ENCODE results near the gene CTNS. TPM values are rescaled to one million over a fixed set of nuclear protein-coding genes. Genes with fewer than 3 reads are reported as not detected.

CTNS gene
- total RNA-seq (2022) = 11.8 and 15.6 TPM in 2 replicates
- percentile 49 among the genes with signal in this experiment for Bru-seq, nascent RNA
- percentile 55 among the genes with signal in this experiment for BruChase-seq, experiment 1, labeled RNA remaining after a 2-hour chase
- BruChase-seq, experiment 2, labeled RNA remaining after a 6-hour chase = percentile 62 among the genes with signal in this experiment
- long read RNA-seq, transcript CTNS-201 (12 exons, 2,866 nt) = major isoform, 10 of 20 reads
- long read RNA-seq, partial matches to known transcripts = 5 of 20 reads
- long read RNA-seq, other reads (novel, unspliced or antisense) = 5 of 20 reads

- TF ChIP-seq CTCF (IDR thresholded peaks at IDR 0.05; ENCODE audit: insufficient read depth in 1 of 2, low read depth in 1 of 2, low read length in 1 of 2, severe bottlenecking in 1 of 2, unreplicated experiment in 1 of 2) = no peak
- intact Hi-C loops (cut with micrococcal nuclease; ENCODE audit: unreplicated experiment) = loop anchor here (1.0 kb wide), 1 partner anchor 24 kb away; no protein-coding TSS in a partner anchor
- Mint-ChIP-seq H3K27me3 (ENCODE audit: insufficient read depth, unreplicated experiment) (no peaks in the 10 kb centered on the region), H3K4me3 (ENCODE audit: unreplicated experiment) (peak within 1 kb of the TSS; percentile 81), H3K36me3 (ENCODE audit: insufficient read depth, unreplicated experiment) (peaks cover 6% of the 10 kb centered on the region), H3K4me1 (ENCODE audit: low read depth, unreplicated experiment) (no peaks in the 10 kb centered on the region), H3K9me3 (ENCODE audit: unreplicated experiment) (no peaks in the 10 kb centered on the region), H3K27ac (ENCODE audit: unreplicated experiment) (peak within 1 kb of the TSS; percentile 99)
- Histone ChIP-seq H3K9me3 (no peaks in the 10 kb centered on the region), H3K4me1 (no peaks in the 10 kb centered on the region), H3K27me3 (replicated peaks; ENCODE audit: control insufficient read depth, insufficient read depth, low read length) (no peaks in the 10 kb centered on the region), H3K36me3 (ENCODE audit: control insufficient read depth, insufficient read depth, low read length) (no peaks in the 10 kb centered on the region), H3K4me3 (ENCODE audit: low read depth, low read length) (peak within 1 kb of the TSS; percentile 76)
- peak; percentile 93 to 94 for DNase-seq
- CTCF ChIA-PET = interaction anchor here (0.7 to 1.7 kb wide), 4 partner anchors 11 to 588 kb away, joined by 3 to 6 read pairs (median 4); no protein-coding TSS in a partner anchor
- POLR2A ChIA-PET = interaction anchor here (0.6 to 1.4 kb wide), 8 partner anchors 11 to 847 kb away, joined by 3 to 9 read pairs (median 6); partner anchors contain the start of genes EMC6 and TAX1BP3
- no TSS peak for BruUV-seq (replicated peaks)
Measured at GRCh38 chr17:3636154-3636907, at the start of gene CTNS, which contains the start of gene SHPK. Gene CTNS (plus strand): TSS chr17:3636760. CDS start chr17:3640207, 3,447 bp downstream. Gene SHPK (minus strand): TSS chr17:3636250. CDS start chr17:3636219, 31 bp downstream.

GRCh38 chr17:3589784-3590183, 46.8 kb upstream of the CTNS start:
- no peak overlapping the region for H3K27ac Mint-ChIP-seq (ENCODE audit: unreplicated experiment)
- ChIA-PET POLR2A (no interaction called here), CTCF (interaction anchor here (0.6 kb wide), 1 partner anchor 16 kb away, joined by 6 read pairs; no protein-coding TSS in a partner anchor)
- TF ChIP-seq CTCF (IDR thresholded peaks at IDR 0.05; ENCODE audit: insufficient read depth in 1 of 2, low read depth in 1 of 2, low read length in 1 of 2, severe bottlenecking in 1 of 2, unreplicated experiment in 1 of 2) = no peak
- no peaks in the 10 kb centered on the region for H3K36me3 Mint-ChIP-seq (ENCODE audit: insufficient read depth, unreplicated experiment)
- no peak overlapping the region for H3K4me3 Mint-ChIP-seq (ENCODE audit: unreplicated experiment)
- no peak overlapping the region for H3K4me3 ChIP-seq (ENCODE audit: low read depth, low read length)
- H3K27me3 Mint-ChIP-seq (ENCODE audit: insufficient read depth, unreplicated experiment) = no peaks in the 10 kb centered on the region
- no peaks in the 10 kb centered on the region for H3K4me1 Mint-ChIP-seq (ENCODE audit: low read depth, unreplicated experiment)
- H3K9me3 Mint-ChIP-seq (ENCODE audit: unreplicated experiment) = no peaks in the 10 kb centered on the region
- H3K27me3 ChIP-seq (replicated peaks; ENCODE audit: control insufficient read depth, insufficient read depth, low read length) = no peaks in the 10 kb centered on the region
- H3K4me1 ChIP-seq = no peaks in the 10 kb centered on the region
- intact Hi-C loops (cut with micrococcal nuclease; ENCODE audit: unreplicated experiment) = no loop called here
- DNase-seq = no peak
- BruUV-seq (replicated peaks) = no TSS peak
- no peaks in the 10 kb centered on the region for H3K36me3 ChIP-seq (ENCODE audit: control insufficient read depth, insufficient read depth, low read length)
- no peaks in the 10 kb centered on the region for H3K9me3 ChIP-seq

GRCh38 chr17:3590231-3590630, 46.3 kb upstream of the CTNS start:
- Mint-ChIP-seq H3K27ac (ENCODE audit: unreplicated experiment) (no peak overlapping the region), H3K4me3 (ENCODE audit: unreplicated experiment) (no peak overlapping the region), H3K27me3 (ENCODE audit: insufficient read depth, unreplicated experiment) (no peaks in the 10 kb centered on the region), H3K9me3 (ENCODE audit: unreplicated experiment) (no peaks in the 10 kb centered on the region), H3K4me1 (ENCODE audit: low read depth, unreplicated experiment) (no peaks in the 10 kb centered on the region), H3K36me3 (ENCODE audit: insufficient read depth, unreplicated experiment) (no peaks in the 10 kb centered on the region)
- TF ChIP-seq CTCF (IDR thresholded peaks at IDR 0.05; ENCODE audit: insufficient read depth in 1 of 2, low read depth in 1 of 2, low read length in 1 of 2, severe bottlenecking in 1 of 2, unreplicated experiment in 1 of 2) = no peak
- DNase-seq = no peak
- Histone ChIP-seq H3K4me3 (ENCODE audit: low read depth, low read length) (no peak overlapping the region), H3K36me3 (ENCODE audit: control insufficient read depth, insufficient read depth, low read length) (no peaks in the 10 kb centered on the region), H3K27me3 (replicated peaks; ENCODE audit: control insufficient read depth, insufficient read depth, low read length) (no peaks in the 10 kb centered on the region), H3K4me1 (no peaks in the 10 kb centered on the region), H3K9me3 (no peaks in the 10 kb centered on the region)
- ChIA-PET CTCF (interaction anchor here (0.6 kb wide), 1 partner anchor 17 kb away, joined by 6 read pairs; no protein-coding TSS in a partner anchor), POLR2A (no interaction called here)
- BruUV-seq (replicated peaks) = no TSS peak
- intact Hi-C loops (cut with micrococcal nuclease; ENCODE audit: unreplicated experiment) = no loop called here
